DND-41 (cell line): ENCODE results near the gene TSC22D1.

Experiments
- ATAC-seq: fragments of 200-7000 bp; cut with Tn5 transposase; 3 replicates; pipeline ENCODE4 v1.9.1; 2021; ENCODE audit warnings: low read depth; ENCODE audit not compliant: insufficient read depth
- DNase-seq: peaks from one replicate; pipeline ENCODE4 v3.0.0-alpha.2; 2020
- H2AFZ ChIP-seq: 2 replicates; pipeline ENCODE4 v1.6.0; 2012; ENCODE audit warnings: low read depth, low read length
- H3K27ac ChIP-seq: 2 replicates; pipeline ENCODE4 v1.5.1; 2012; ENCODE audit warnings: low read length, inconsistent platforms
- H3K27me3 ChIP-seq: fragments of 200-600 bp; sonication (generic); 2 replicates; pipeline ENCODE4 v1.6.0; 2012; ENCODE audit warnings: low read length, mild to moderate bottlenecking, inconsistent platforms; ENCODE audit not compliant: insufficient read depth, poor library complexity
- H3K36me3 ChIP-seq: 2 replicates; pipeline ENCODE4 v1.5.1; 2012; ENCODE audit warnings: low read length, inconsistent platforms; ENCODE audit not compliant: insufficient read depth
- H3K4me1 ChIP-seq: 2 replicates; pipeline ENCODE4 v1.5.1; 2012; ENCODE audit warnings: mild to moderate bottlenecking, low read length; ENCODE audit not compliant: insufficient read depth
- H3K4me2 ChIP-seq: 2 replicates; pipeline ENCODE4 v1.6.0; 2012; ENCODE audit warnings: mild to moderate bottlenecking, moderate library complexity, low read length, inconsistent platforms; ENCODE audit not compliant: insufficient read depth
- H3K4me3 ChIP-seq, 2 experiments: fragments of 200-600 bp in 1 of 2; shearing (Covaris generic) in 1 of 2; 2 replicates each; pipeline ENCODE4 v1.5.1; 2012 to 2016; ENCODE audit warnings: inconsistent platforms in 2 of 2, low read length in 2 of 2, mild to moderate bottlenecking in 2 of 2, low read depth in 1 of 2, moderate library complexity in 1 of 2
- H3K79me2 ChIP-seq: 2 replicates; pipeline ENCODE4 v1.6.0; 2012; ENCODE audit warnings: low read length, inconsistent platforms; ENCODE audit not compliant: insufficient read depth
- H3K9ac ChIP-seq: 2 replicates; pipeline ENCODE4 v1.6.0; 2012; ENCODE audit warnings: low read depth, mild to moderate bottlenecking, inconsistent platforms, low read length, moderate library complexity
- H3K9me3 ChIP-seq: 2 replicates; pipeline ENCODE4 v1.5.1; 2012; ENCODE audit warnings: low read length, moderate library complexity, mild to moderate bottlenecking, inconsistent platforms; ENCODE audit not compliant: insufficient read depth, severe bottlenecking
- H4K20me1 ChIP-seq: 2 replicates; pipeline ENCODE4 v1.6.0; 2012; ENCODE audit warnings: low read length; ENCODE audit not compliant: insufficient read depth
- EZH2 ChIP-seq: IDR thresholded peaks from 3 replicates; pipeline ENCODE4 v1.6.1; 2012; ENCODE audit warnings: borderline replicate concordance, low read depth, mild to moderate bottlenecking, moderate library complexity, low read length, inconsistent platforms; ENCODE audit not compliant: severe bottlenecking
- TF ChIP-seq, protein P1 (sequence below): IDR thresholded peaks from 2 replicates; pipeline ENCODE4 v1.5.1; 2012; ENCODE audit warnings: borderline replicate concordance, low read length, moderate library complexity, mild to moderate bottlenecking; ENCODE audit not compliant: poor library complexity, severe bottlenecking; ENCODE audit errors: extremely low read depth

Gene TSC22D1

DNA sequence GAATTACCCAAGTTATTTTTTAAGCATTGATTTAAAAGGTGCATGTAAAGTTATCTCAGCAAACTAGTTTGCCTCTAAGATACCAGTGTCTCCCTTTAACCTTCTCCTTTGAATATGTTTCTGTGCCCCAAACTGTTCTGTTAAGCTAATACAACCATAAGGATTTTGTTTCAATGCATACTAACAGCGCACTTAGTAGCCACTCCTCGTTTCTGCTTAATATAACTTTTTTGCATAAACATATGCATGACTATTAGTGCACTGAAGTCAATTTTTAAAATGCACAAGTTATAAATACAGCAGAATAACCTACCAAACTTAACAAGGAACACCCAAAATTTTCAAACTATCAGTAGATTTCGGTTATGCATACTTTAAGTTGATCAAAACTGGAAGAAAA, 123.1 kb downstream of the TSC22D1 start:
- H3K4me1 ChIP-seq, result no peaks in the 10 kb centered on the region
- TF ChIP-seq, protein P1, sequence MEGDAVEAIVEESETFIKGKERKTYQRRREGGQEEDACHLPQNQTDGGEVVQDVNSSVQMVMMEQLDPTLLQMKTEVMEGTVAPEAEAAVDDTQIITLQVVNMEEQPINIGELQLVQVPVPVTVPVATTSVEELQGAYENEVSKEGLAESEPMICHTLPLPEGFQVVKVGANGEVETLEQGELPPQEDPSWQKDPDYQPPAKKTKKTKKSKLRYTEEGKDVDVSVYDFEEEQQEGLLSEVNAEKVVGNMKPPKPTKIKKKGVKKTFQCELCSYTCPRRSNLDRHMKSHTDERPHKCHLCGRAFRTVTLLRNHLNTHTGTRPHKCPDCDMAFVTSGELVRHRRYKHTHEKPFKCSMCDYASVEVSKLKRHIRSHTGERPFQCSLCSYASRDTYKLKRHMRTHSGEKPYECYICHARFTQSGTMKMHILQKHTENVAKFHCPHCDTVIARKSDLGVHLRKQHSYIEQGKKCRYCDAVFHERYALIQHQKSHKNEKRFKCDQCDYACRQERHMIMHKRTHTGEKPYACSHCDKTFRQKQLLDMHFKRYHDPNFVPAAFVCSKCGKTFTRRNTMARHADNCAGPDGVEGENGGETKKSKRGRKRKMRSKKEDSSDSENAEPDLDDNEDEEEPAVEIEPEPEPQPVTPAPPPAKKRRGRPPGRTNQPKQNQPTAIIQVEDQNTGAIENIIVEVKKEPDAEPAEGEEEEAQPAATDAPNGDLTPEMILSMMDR, result no peak
- TF ChIP-seq EZH2, result no peak
- H3K9ac ChIP-seq, result no peak overlapping the region
- ATAC-seq, result no peak
- no peak overlapping the region for H2AFZ ChIP-seq
- H3K27me3 ChIP-seq, result no peaks in the 10 kb centered on the region
- no peak for DNase-seq
- no peak overlapping the region for H3K4me3 ChIP-seq
- H3K9me3 ChIP-seq, result no peaks in the 10 kb centered on the region
- H3K36me3 ChIP-seq, result no peaks in the 10 kb centered on the region
- H3K4me2 ChIP-seq, result no peak overlapping the region
- H4K20me1 ChIP-seq, result no peaks in the 10 kb centered on the region
- no peak overlapping the region for H3K27ac ChIP-seq
- H3K79me2 ChIP-seq, result no peaks in the 10 kb centered on the region

DNA sequence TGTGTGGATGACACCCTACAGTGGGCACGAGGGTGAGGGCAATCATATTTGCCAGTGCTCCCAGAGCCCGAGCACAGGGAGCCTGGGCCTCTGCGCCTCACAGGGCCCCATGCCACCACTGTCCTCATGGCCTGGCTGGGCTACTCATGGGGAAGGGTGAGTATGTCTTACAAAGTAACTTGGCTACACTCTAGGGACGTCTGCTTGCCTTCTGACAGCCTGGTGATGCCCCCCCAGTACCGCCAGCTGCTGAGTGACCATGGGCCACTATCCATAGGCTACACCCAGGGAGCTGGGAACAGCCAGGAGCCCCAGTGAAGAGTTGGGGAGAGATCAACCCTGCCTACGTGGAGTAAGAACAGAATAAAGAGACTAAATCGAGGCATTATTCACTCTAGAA, 123.7 kb downstream of the TSC22D1 start:
- Histone ChIP-seq H4K20me1 (no peaks in the 10 kb centered on the region), H3K4me3 (no peak overlapping the region), H3K27me3 (no peaks in the 10 kb centered on the region), H3K9me3 (no peaks in the 10 kb centered on the region), H3K4me1 (no peaks in the 10 kb centered on the region), H3K36me3 (no peaks in the 10 kb centered on the region), H3K79me2 (no peaks in the 10 kb centered on the region), H3K4me2 (no peak overlapping the region), H2AFZ (no peak overlapping the region), H3K27ac (no peak overlapping the region), H3K9ac (no peak overlapping the region)
- ATAC-seq (no peak), DNase-seq (no peak)
- TF ChIP-seq, protein P1, result no peak

DNA sequence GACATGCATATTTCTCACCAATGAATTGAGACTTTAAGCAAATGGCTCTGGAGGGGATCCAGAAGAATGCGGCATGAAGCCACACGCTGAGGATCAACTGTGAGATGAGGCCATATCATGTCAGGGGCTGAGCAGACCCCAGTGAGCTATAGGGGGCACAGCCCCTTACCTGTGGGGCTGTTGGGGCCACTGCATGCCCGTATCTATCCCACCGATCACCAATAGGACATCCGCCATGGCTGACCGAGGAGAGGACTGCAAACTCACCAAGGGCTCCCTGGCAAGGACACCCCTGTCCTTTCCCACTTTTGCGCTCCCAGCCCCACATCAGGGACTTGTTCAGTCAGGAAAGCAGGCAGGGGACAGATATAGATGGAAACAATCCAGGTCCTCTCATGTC, 124.5 kb downstream of the TSC22D1 start:
- Histone ChIP-seq H3K9ac (no peak overlapping the region), H3K27ac (no peak overlapping the region), H3K4me2 (no peak overlapping the region), H3K27me3 (no peaks in the 10 kb centered on the region), H3K4me3 (no peak overlapping the region), H3K36me3 (no peaks in the 10 kb centered on the region), H3K4me1 (no peaks in the 10 kb centered on the region), H3K9me3 (no peaks in the 10 kb centered on the region), H2AFZ (no peak overlapping the region), H3K79me2 (no peaks in the 10 kb centered on the region), H4K20me1 (no peaks in the 10 kb centered on the region)
- TF ChIP-seq, protein P1, result no peak
- TF ChIP-seq EZH2, result no peak
- ATAC-seq (no peak), DNase-seq (no peak)

- H3K4me3 ChIP-seq, result no peak overlapping the region
- no peaks in the 10 kb centered on the region for H3K4me1 ChIP-seq
- no peaks in the 10 kb centered on the region for H3K36me3 ChIP-seq
- no peaks in the 10 kb centered on the region; the same call in 1 of the 2 replicates for H4K20me1 ChIP-seq
- no peak overlapping the region for H3K27ac ChIP-seq
- no peak overlapping the region for H3K9ac ChIP-seq
- ATAC-seq (no peak), DNase-seq (no peak)
- no peak overlapping the region for H3K4me2 ChIP-seq
- H2AFZ ChIP-seq, result no peak overlapping the region
- no peaks in the 10 kb centered on the region for H3K79me2 ChIP-seq
- TF ChIP-seq, protein P1, result no peak
- no peak for TF ChIP-seq EZH2
- no peaks in the 10 kb centered on the region for H3K9me3 ChIP-seq
- H3K27me3 ChIP-seq, result no peaks in the 10 kb centered on the region
Observed at GRCh38 chr13:44451126-44451525, 125.0 kb downstream of the TSC22D1 start.
